ENCODE measurements around the gene AXL. TPM values are rescaled to one million over a fixed set of nuclear protein-coding genes. Genes with fewer than 3 reads are reported as not detected.

Gene AXL
- total RNA-seq, 1 experiment from 2014 or later: 236 TPM

GRCh38 chr19:41221514-41222205 lies 2.6 kb downstream of the AXL start:
- CTCF ChIA-PET: no interaction called here
- no peak overlapping the region for H3K27ac ChIP-seq

GRCh38 chr19:41222240-41222639 lies 3.2 kb downstream of the AXL start:
- H3K4me3 ChIP-seq: no peak overlapping the region
- H2AFZ ChIP-seq: no peak overlapping the region
- intact Hi-C loops (cut with micrococcal nuclease; ENCODE audit: unreplicated experiment): no loop called here
- H3K9me2 ChIP-seq (ENCODE audit: insufficient read depth): no peaks in the 10 kb centered on the region
- H3F3A ChIP-seq (ENCODE audit: insufficient read depth, low read depth): peaks cover 36% of the 10 kb centered on the region
- BruUV-seq (replicated peaks): no TSS peak
- H3K9me3 ChIP-seq (ENCODE audit: insufficient read depth, low read depth): no peaks in the 10 kb centered on the region
- DNase-seq: no peak
- no peak overlapping the region for H3K27ac ChIP-seq
- H3K36me3 ChIP-seq (ENCODE audit: low read depth): peaks cover 6% of the 10 kb centered on the region; the same call in 1 of the 2 replicates
- H3K4me2 ChIP-seq: peak overlapping the region; percentile 40
- H3K27me3 ChIP-seq (ENCODE audit: insufficient read depth, low read depth): no peaks in the 10 kb centered on the region
- POLR2A ChIA-PET (ENCODE audit: unreplicated experiment): no interaction called here
- no peaks in the 10 kb centered on the region for H4K20me1 ChIP-seq (ENCODE audit: insufficient read depth)
- no peak for TF ChIP-seq EZH2 (IDR thresholded peaks at IDR 0.05; ENCODE audit: low read depth)
- TF ChIP-seq, protein P1, sequence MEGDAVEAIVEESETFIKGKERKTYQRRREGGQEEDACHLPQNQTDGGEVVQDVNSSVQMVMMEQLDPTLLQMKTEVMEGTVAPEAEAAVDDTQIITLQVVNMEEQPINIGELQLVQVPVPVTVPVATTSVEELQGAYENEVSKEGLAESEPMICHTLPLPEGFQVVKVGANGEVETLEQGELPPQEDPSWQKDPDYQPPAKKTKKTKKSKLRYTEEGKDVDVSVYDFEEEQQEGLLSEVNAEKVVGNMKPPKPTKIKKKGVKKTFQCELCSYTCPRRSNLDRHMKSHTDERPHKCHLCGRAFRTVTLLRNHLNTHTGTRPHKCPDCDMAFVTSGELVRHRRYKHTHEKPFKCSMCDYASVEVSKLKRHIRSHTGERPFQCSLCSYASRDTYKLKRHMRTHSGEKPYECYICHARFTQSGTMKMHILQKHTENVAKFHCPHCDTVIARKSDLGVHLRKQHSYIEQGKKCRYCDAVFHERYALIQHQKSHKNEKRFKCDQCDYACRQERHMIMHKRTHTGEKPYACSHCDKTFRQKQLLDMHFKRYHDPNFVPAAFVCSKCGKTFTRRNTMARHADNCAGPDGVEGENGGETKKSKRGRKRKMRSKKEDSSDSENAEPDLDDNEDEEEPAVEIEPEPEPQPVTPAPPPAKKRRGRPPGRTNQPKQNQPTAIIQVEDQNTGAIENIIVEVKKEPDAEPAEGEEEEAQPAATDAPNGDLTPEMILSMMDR (conservative IDR thresholded peaks at IDR 0.05): no peak
- CTCF ChIA-PET: no interaction called here
- H3K4me1 ChIP-seq (replicated peaks; ENCODE audit: insufficient read depth): peaks cover 55% of the 10 kb centered on the region
- peaks cover 19% of the 10 kb centered on the region for H3K79me2 ChIP-seq (ENCODE audit: low read depth)

More at GRCh38 chr19:41221514-41222205, 2.6 kb downstream of the AXL start:
- TF ChIP-seq, protein P1 (conservative IDR thresholded peaks at IDR 0.05): no peak
- no peak for TF ChIP-seq EZH2 (IDR thresholded peaks at IDR 0.05; ENCODE audit: low read depth)
- Histone ChIP-seq H3F3A (ENCODE audit: insufficient read depth, low read depth) (peaks cover 30% of the 10 kb centered on the region), H3K79me2 (ENCODE audit: low read depth) (peaks cover 19% of the 10 kb centered on the region), H2AFZ (no peak overlapping the region), H3K9me2 (ENCODE audit: insufficient read depth) (no peaks in the 10 kb centered on the region), H3K9me3 (ENCODE audit: insufficient read depth, low read depth) (no peaks in the 10 kb centered on the region), H3K36me3 (ENCODE audit: low read depth) (peaks cover 6% of the 10 kb centered on the region; the same call in 1 of the 2 replicates), H3K27me3 (ENCODE audit: insufficient read depth, low read depth) (no peaks in the 10 kb centered on the region), H3K4me3 (no peak overlapping the region), H4K20me1 (ENCODE audit: insufficient read depth) (no peaks in the 10 kb centered on the region), H3K4me2 (peak overlapping the region; percentile 91), H3K4me1 (replicated peaks; ENCODE audit: insufficient read depth) (peaks cover 49% of the 10 kb centered on the region)
- POLR2A ChIA-PET (ENCODE audit: unreplicated experiment): no interaction called here
- BruUV-seq (replicated peaks): no TSS peak
- no peak for DNase-seq
- intact Hi-C loops (cut with micrococcal nuclease; ENCODE audit: unreplicated experiment): no loop called here

GRCh38 chr19:41223431-41224234 lies 4.6 kb downstream of the AXL start:
- Histone ChIP-seq H3K79me2 (ENCODE audit: low read depth) (peaks cover 19% of the 10 kb centered on the region), H4K20me1 (ENCODE audit: insufficient read depth) (no peaks in the 10 kb centered on the region), H3K27ac (peak overlapping the region; percentile 78), H2AFZ (no peak overlapping the region), H3K36me3 (ENCODE audit: low read depth) (peaks cover 6% of the 10 kb centered on the region; the same call in 1 of the 2 replicates), H3K4me2 (peak overlapping the region; percentile 91), H3K27me3 (ENCODE audit: insufficient read depth, low read depth) (no peaks in the 10 kb centered on the region), H3K9me2 (ENCODE audit: insufficient read depth) (no peaks in the 10 kb centered on the region), H3K4me1 (replicated peaks; ENCODE audit: insufficient read depth) (peaks cover 56% of the 10 kb centered on the region), H3F3A (ENCODE audit: insufficient read depth, low read depth) (peaks cover 37% of the 10 kb centered on the region), H3K4me3 (peak overlapping the region; percentile 28; the same call in 1 of the 2 replicates), H3K9me3 (ENCODE audit: insufficient read depth, low read depth) (no peaks in the 10 kb centered on the region)
- ChIA-PET CTCF (no interaction called here), POLR2A (ENCODE audit: unreplicated experiment) (interaction anchor here (0.6 to 1.3 kb wide), 3 partner anchors 130 to 781 kb away, joined by 3 to 6 read pairs (median 3); partner anchors contain the start of gene DMAC2)
- BruUV-seq (replicated peaks): TSS peak; percentile 1
- DNase-seq: peak; percentile 86 to 91
- intact Hi-C loops (cut with micrococcal nuclease; ENCODE audit: unreplicated experiment): loop anchor here (2.0 kb wide), 1 partner anchor 47 kb away; no protein-coding TSS in a partner anchor
- TF ChIP-seq EZH2 (IDR thresholded peaks at IDR 0.05; ENCODE audit: low read depth): no peak
- TF ChIP-seq, protein P1 (conservative IDR thresholded peaks at IDR 0.05): no peak
